GM12878 (cell line): Measurements from ENCODE around the gene TMEM89. TPM values are rescaled to one million over a fixed set of nuclear protein-coding genes. Genes with fewer than 3 reads are reported as not detected.

Experiments used
- ATAC-seq: fragments of 200-7000 bp; cut with Tn5 transposase; 3 replicates; pipeline ENCODE4 v1.9.1; 2020; ENCODE audit warnings: mild to moderate bottlenecking, moderate library complexity
- BruUV-seq: library from RNA; stranded (reverse); fragments of 400-500 nt; replicated peaks from 2 replicates; lab custom pipeline; 2021; lab: Mats Ljungman, UMichigan
- CTCF ChIA-PET: fragments of 300-600 bp; sonication (Branson Sonifier 250); formaldehyde crosslinking; extraction: SDS; loops from one replicate; lab custom pipeline; 2021; ENCODE audit warnings: inconsistent platforms; lab: Yijun Ruan, JAX
- POLR2A ChIA-PET: fragments of 350-600 bp; formaldehyde crosslinking; extraction: SDS; loops from one replicate; lab custom pipeline; 2021; ENCODE audit warnings: inconsistent platforms; lab: Charles Lee
- RAD21 ChIA-PET: fragments of 300-600 bp; sonication (Branson Sonifier 250); formaldehyde crosslinking; loops from one replicate; lab custom pipeline; 2023; ENCODE audit warnings: antibody characterized with exemption; ENCODE audit not compliant: unreplicated experiment; lab: Charles Lee
- SMC1A ChIA-PET: fragments of 300-600 bp; sonication (Branson Sonifier 250); formaldehyde crosslinking; loops from one replicate; lab custom pipeline; 2023; ENCODE audit not compliant: unreplicated experiment, uncharacterized antibody; lab: Charles Lee
- DNase-seq: peaks from one replicate; pipeline ENCODE4 v3.0.0-alpha.2; 2011; ENCODE audit warnings: low read depth, low spot score
- FAIRE-seq: peaks from 3 replicates; lab custom pipeline; 2011; peaks lifted over from hg19 to GRCh38; lab: Jason Lieb, UNC
- H2AFZ ChIP-seq: 2 replicates; pipeline ENCODE4 v1.6.0; 2011; ENCODE audit warnings: low read depth, low read length, control low read depth; ENCODE audit not compliant: control insufficient read depth
- H3K27ac ChIP-seq: 2 replicates; pipeline ENCODE4 v1.5.1; 2011; ENCODE audit warnings: control low read depth; ENCODE audit not compliant: control insufficient read depth, insufficient read depth
- H3K27me3 ChIP-seq, 2 experiments: replicated peaks in 1 of 2; 2 replicates each; pipeline versions ENCODE4 v1.6.0 to v1.6.1; 2011; ENCODE audit warnings: low read length in 1 of 2; ENCODE audit not compliant: control insufficient read depth in 2 of 2, insufficient read depth in 2 of 2
- H3K36me3 ChIP-seq, 2 experiments: 2 replicates each; pipeline ENCODE4 v1.5.1; 2011; ENCODE audit warnings: low read length in 1 of 2; ENCODE audit not compliant: control insufficient read depth in 2 of 2, insufficient read depth in 2 of 2
- H3K4me1 ChIP-seq: 2 replicates; pipeline ENCODE4 v1.6.1; 2011; ENCODE audit warnings: mild to moderate bottlenecking, low read length, moderate library complexity, mixed read lengths; ENCODE audit not compliant: control insufficient read depth, insufficient read depth
- H3K4me2 ChIP-seq: 2 replicates; pipeline ENCODE4 v1.6.0; 2011; ENCODE audit warnings: control low read depth; ENCODE audit not compliant: control insufficient read depth, insufficient read depth
- H3K4me3 ChIP-seq: fragments of 200-600 bp; sonication (generic); 2 replicates; pipeline ENCODE4 v1.5.1; 2016
- H3K79me2 ChIP-seq: 2 replicates; pipeline ENCODE4 v1.6.0; 2011; ENCODE audit warnings: low read length; ENCODE audit not compliant: control insufficient read depth, insufficient read depth
- H3K9ac ChIP-seq: 2 replicates; pipeline ENCODE4 v1.8.0; 2011; ENCODE audit warnings: low read length, control low read depth, mixed read lengths; ENCODE audit not compliant: control insufficient read depth, insufficient read depth
- H3K9me3 ChIP-seq: replicated peaks from 3 replicates; pipeline ENCODE4 v1.5.1; 2011; ENCODE audit warnings: mild to moderate bottlenecking, low read length; ENCODE audit not compliant: control insufficient read depth, insufficient read depth
- H4K20me1 ChIP-seq: 2 replicates; pipeline ENCODE4 v1.6.0; 2011; ENCODE audit not compliant: control insufficient read depth, insufficient read depth
- BCL11A ChIP-seq: IDR thresholded peaks from 2 replicates; pipeline ENCODE4 v1.6.1; 2011; ENCODE audit warnings: low read depth, low read length
- E2F8 ChIP-seq: fragments of 450-650 bp; IDR thresholded peaks from 2 replicates; pipeline ENCODE4 v1.6.1; 2018; ENCODE audit warnings: mild to moderate bottlenecking, low read depth, moderate library complexity; ENCODE audit not compliant: partially characterized antibody
- IKZF2 ChIP-seq, 2 experiments: fragments of 450-650 bp; IDR thresholded peaks; 2 replicates each; pipeline ENCODE4 v1.6.1; 2017; ENCODE audit warnings: mild to moderate bottlenecking in 2 of 2, moderate library complexity in 2 of 2
- MLLT1 ChIP-seq: fragments of 450-650 bp; IDR thresholded peaks from 2 replicates; pipeline ENCODE4 v1.6.1; 2016; ENCODE audit warnings: mild to moderate bottlenecking
- MTA3 ChIP-seq: IDR thresholded peaks from 2 replicates; pipeline ENCODE4 v1.6.1; 2012; ENCODE audit warnings: low read length, inconsistent platforms, borderline replicate concordance
- PBX3 ChIP-seq: IDR thresholded peaks from 2 replicates; pipeline ENCODE4 v1.6.1; 2011; ENCODE audit warnings: mild to moderate bottlenecking, low read depth, low read length, moderate library complexity; ENCODE audit not compliant: insufficient replicate concordance
- RCOR1 ChIP-seq: conservative IDR thresholded peaks from 2 replicates; pipeline ENCODE4 v1.6.1; 2012; ENCODE audit warnings: low read depth, low read length, improper control_type of control experiment
- SKIL ChIP-seq: fragments of 450-650 bp; IDR thresholded peaks from 2 replicates; pipeline ENCODE4 v1.6.1; 2017; ENCODE audit warnings: mild to moderate bottlenecking, low read depth, inconsistent platforms; ENCODE audit not compliant: poor library complexity, severe bottlenecking
- SMAD5 ChIP-seq: IDR thresholded peaks from 2 replicates; pipeline ENCODE4 v1.6.1; 2016; ENCODE audit warnings: antibody characterized with exemption, low read depth
- TCF12 ChIP-seq: IDR thresholded peaks from 2 replicates; pipeline ENCODE4 v1.6.1; 2011; ENCODE audit warnings: low read depth, mild to moderate bottlenecking, low read length
- TCF3 ChIP-seq: IDR thresholded peaks from 2 replicates; pipeline ENCODE4 v1.6.1; 2012; ENCODE audit warnings: low read depth, mild to moderate bottlenecking, low read length, borderline replicate concordance; ENCODE audit not compliant: insufficient read depth
- ZNF274 ChIP-seq: IDR thresholded peaks from one replicate; pipeline ENCODE4 v1.8.0; 2011; ENCODE audit not compliant: insufficient read length, insufficient read depth
- WGBS: methylation state at CpG from one replicate; pipeline ENCODE4 v1.1.6; 2016; ENCODE audit warnings: low lambda C conversion rate; ENCODE audit not compliant: insufficient replicate concordance, insufficient coverage; ENCODE audit errors: missing lambda C conversion rate; 5-methylcytosine and 5-hydroxymethylcytosine counted together
- in situ Hi-C: fragments of 300-500 bp; cut with MboI; formaldehyde crosslinking; loops from 9 replicates; pipeline ENCODE4 v1.14.3; 2018; ENCODE audit warnings: mixed read lengths
- intact Hi-C: fragments of 100-400 bp; cut with micrococcal nuclease; formaldehyde crosslinking; loops from one replicate; pipeline ENCODE4 v1.14.2; 2022; ENCODE audit not compliant: unreplicated experiment
- polyA plus RNA-seq, 11 experiments: library from polyadenylated mRNA; depleted of rRNA in 4 of 11; unstranded in 6 of 11; stranded (reverse) in 5 of 11; fragments of >200 nt; fragmentation: Nextera tagmentation in 4 of 11; fragmentation: Illumina TruSeq in 1 of 11; extraction: Ambion mirVana in 4 of 11; extraction: Trizol in 1 of 11; gene quantifications; 1 replicate in 1 of 11; 2 replicates in 10 of 11; pipeline versions ENCODE4 v1.2.1 to v1.2.3, GENCODE V29; 2011 to 2016; ENCODE audit warnings: inconsistent platforms in 2 of 11, missing spikeins in 2 of 11, low read depth in 1 of 11
- total RNA-seq, 4 experiments: library from RNA; depleted of rRNA in 3 of 4; stranded (reverse); fragments of >200 nt in 3 of 4; fragmentation: Illumina TruSeq in 1 of 4; extraction: Trizol in 1 of 4; gene quantifications; 2 replicates each; pipeline versions ENCODE4 v1.2.1 to v1.2.3, GENCODE V29; 2013 to 2021

The TMEM89 gene
- total and polyA plus RNA-seq, 10 of the 15 experiments (the other 5 are each of a cell fraction or from before 2014, with no cell fraction given), result not detected

- H3K27ac ChIP-seq, result no peak overlapping the region
- no peaks in the 10 kb centered on the region; the same call in 1 of the 2 replicates for H3K4me1 ChIP-seq
- H3K4me3 ChIP-seq, result no peak overlapping the region
- ChIA-PET SMC1A (no interaction called here), CTCF (interaction anchor here (0.6 to 1.4 kb wide), 2 partner anchors 38 to 127 kb away, joined by 3 to 4 read pairs; no protein-coding TSS in a partner anchor), POLR2A (no interaction called here), RAD21 (interaction anchor here (1.0 kb wide), 1 partner anchor 12 kb away, joined by 3 read pairs; the partner anchor contains the start of gene UQCRC1)
- peaks cover 0 to 9% of the 10 kb centered on the region in 2 experiments; a peak in 2 of 4 replicates for H3K27me3 ChIP-seq
- H2AFZ ChIP-seq, result no peak overlapping the region
- BruUV-seq, result no TSS peak
- H4K20me1 ChIP-seq, result no peaks in the 10 kb centered on the region
- no peak for ATAC-seq
- no peak for DNase-seq
- no peaks in the 10 kb centered on the region for H3K79me2 ChIP-seq
- WGBS, result 82% methylated on average over 6 of the region's 6 CpGs
- H3K9me3 ChIP-seq, result no peaks in the 10 kb centered on the region
- no peak overlapping the region for H3K9ac ChIP-seq
- intact Hi-C loops (no loop called here), in situ Hi-C loops (no loop called here)
- peaks cover 16 to 34% of the 10 kb centered on the region in 2 experiments for H3K36me3 ChIP-seq
- FAIRE-seq, result no peak
- TF ChIP-seq SKIL (no peak), IKZF2 (IDR thresholded peaks at IDR 0.05) (no peak), SMAD5 (no peak), BCL11A (no peak), RCOR1 (no peak), TCF12 (no peak), TCF3 (no peak), MTA3 (no peak), PBX3 (no peak), MLLT1 (no peak), E2F8 (no peak), ZNF274 (no peak)
- no peak overlapping the region for H3K4me2 ChIP-seq
Observed at GRCh38 chr3:48597408-48597800, 24.2 kb downstream of the TMEM89 start.
